Measurements from ENCODE around the gene DCLK1.

DCLK1 gene

DNA sequence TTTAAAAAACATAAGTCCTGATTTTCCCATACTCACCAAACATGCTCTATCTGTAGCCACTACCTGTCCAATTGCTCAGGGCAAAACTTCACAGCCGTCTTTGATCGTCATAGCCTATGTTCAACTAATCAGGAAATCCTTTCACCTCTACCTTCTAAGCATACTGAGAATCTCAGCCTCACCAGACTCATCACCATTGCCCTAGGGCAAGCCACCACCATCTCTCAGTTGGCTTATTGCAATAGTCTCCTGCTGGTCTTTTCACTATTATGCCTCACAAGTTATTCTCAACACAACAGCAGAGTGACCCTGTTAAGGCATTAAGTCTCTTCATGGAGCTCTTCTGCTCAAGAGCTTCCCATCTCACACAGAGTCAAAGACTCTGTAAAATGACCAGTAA is 394.3 kb downstream of the DCLK1 start:
- no peaks in the 10 kb centered on the region for H3K36me3 ChIP-seq (ENCODE audit: insufficient read depth, low read length)

DNA sequence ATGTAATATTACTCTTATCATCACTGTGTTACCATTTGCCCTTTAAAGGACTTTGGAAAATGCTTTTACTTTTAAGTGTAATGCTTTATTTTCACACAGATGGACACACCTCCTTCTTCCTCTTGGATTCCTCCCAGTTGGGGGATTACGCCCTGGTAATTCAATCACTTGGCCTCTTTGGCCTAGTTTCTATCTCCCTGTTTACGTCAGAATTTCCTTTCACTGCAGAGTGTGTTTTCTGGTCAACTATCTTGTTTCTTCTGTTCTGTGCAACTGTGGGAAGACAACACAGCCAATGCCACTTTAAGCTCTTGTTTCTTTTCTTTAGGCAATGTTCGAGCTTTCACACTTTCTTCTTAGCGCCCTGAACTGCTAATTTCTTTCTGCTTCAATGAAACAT is 397.4 kb downstream of the DCLK1 start:
- Histone ChIP-seq H3K4me1 (ENCODE audit: insufficient read depth, low read length) (peaks cover 2% of the 10 kb centered on the region), H3K9me3 (ENCODE audit: low read length) (no peaks in the 10 kb centered on the region), H3K36me3 (ENCODE audit: insufficient read depth, low read length) (no peaks in the 10 kb centered on the region), H3K27me3 (ENCODE audit: insufficient read depth, low read length) (no peaks in the 10 kb centered on the region), H3K4me3 (ENCODE audit: low read length) (no peak overlapping the region), H2AFZ (ENCODE audit: low read depth, low read length) (no peak overlapping the region)

More for the DNA sequence above, 394.3 kb downstream of the DCLK1 start:
- Histone ChIP-seq H3K27me3 (ENCODE audit: insufficient read depth, low read length) (no peaks in the 10 kb centered on the region), H2AFZ (ENCODE audit: low read depth, low read length) (no peak overlapping the region), H3K4me1 (ENCODE audit: insufficient read depth, low read length) (peaks cover 2% of the 10 kb centered on the region), H3K9me3 (ENCODE audit: low read length) (no peaks in the 10 kb centered on the region), H3K4me3 (ENCODE audit: low read length) (no peak overlapping the region)

DNA sequence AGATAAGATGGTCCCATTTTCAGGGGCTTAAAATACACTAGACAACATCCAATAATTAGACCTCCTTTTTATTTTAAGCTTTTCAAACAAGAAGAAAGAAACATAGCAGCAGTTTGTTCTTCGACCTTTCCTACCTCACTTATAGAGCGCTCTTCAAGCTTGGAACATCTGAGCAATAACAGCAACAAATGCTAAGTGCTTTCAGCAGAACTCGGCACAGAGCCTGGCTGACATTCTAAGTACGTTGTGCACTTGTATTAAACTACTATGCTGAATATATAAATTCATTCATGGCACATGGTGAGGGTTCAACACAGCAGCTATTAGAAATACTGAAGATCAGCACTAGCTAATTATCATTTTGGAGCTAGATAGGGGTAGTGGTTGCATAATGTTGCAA is 398.6 kb downstream of the DCLK1 start:
- Histone ChIP-seq H3K4me3 (ENCODE audit: low read length) (no peak overlapping the region), H3K9me3 (ENCODE audit: low read length) (no peaks in the 10 kb centered on the region)

DNA sequence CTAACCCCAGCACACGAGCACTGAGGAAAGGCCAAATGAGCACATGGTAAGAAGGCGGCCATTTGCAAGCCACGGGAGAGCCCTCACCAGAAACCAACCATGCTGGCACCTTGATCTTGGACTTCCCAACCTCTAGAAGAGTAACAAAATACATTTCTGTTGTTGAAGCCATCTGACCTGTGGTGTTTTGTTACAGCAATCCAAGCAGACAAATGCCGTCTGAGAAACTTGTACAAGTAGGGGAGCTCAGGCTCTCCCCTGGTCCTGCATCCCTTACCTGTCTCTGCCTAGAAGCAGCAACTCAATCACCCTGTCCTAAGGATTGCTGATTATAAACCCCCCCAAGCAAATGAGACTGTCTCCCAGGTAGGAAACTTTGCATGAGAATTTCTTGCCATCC is 399.7 kb downstream of the DCLK1 start:
- no peaks in the 10 kb centered on the region for H3K9me3 ChIP-seq (ENCODE audit: low read length)
- H3K36me3 ChIP-seq (ENCODE audit: insufficient read depth, low read length) = no peaks in the 10 kb centered on the region
- no peak overlapping the region for H3K4me3 ChIP-seq (ENCODE audit: low read length)
- no peaks in the 10 kb centered on the region for H3K4me1 ChIP-seq (ENCODE audit: insufficient read depth, low read length)
- H2AFZ ChIP-seq (ENCODE audit: low read depth, low read length) = no peak overlapping the region
- H3K27me3 ChIP-seq (ENCODE audit: insufficient read depth, low read length) = no peaks in the 10 kb centered on the region

More for the DNA sequence above, 398.6 kb downstream of the DCLK1 start:
- Histone ChIP-seq H2AFZ (ENCODE audit: low read depth, low read length) (no peak overlapping the region), H3K36me3 (ENCODE audit: insufficient read depth, low read length) (no peaks in the 10 kb centered on the region), H3K27me3 (ENCODE audit: insufficient read depth, low read length) (no peaks in the 10 kb centered on the region), H3K4me1 (ENCODE audit: insufficient read depth, low read length) (peaks cover 2% of the 10 kb centered on the region)

DNA sequence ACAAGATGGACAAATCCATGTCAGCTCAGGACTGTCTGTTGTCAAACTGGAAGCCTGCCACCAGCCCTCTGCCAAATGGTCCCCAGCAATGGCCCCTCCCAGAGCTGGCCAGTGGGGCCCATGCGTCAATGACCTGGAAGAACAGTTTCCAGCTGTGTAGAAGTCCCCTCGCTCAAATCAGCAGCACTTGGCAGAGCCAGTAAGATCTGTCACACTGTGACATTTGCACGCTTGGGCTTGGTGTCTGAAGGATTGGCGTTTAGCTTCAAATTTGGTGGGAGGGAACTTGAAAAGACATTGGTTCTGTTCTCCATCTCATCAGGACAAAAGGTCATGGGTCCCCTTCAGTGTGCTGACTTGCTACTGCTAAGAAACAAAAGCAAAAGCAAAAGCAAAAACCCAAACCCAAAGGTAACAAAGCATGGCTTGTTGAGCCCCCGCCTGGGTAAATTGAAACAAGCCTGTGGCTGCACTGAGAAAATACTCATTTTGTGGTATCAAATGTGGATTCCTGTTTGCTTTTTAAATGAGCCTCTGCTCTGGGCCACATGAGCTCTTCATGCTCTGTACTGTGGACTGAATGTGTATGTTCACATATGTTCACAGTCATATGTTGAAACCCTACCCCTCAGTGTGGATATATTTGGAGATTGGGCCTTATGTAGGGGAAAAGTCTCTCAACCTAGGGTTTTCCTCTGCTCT is 401.1 kb downstream of the DCLK1 start:
- Histone ChIP-seq H3K9me3 (ENCODE audit: low read length) (no peaks in the 10 kb centered on the region), H3K4me1 (ENCODE audit: insufficient read depth, low read length) (no peaks in the 10 kb centered on the region), H3K27me3 (ENCODE audit: insufficient read depth, low read length) (no peaks in the 10 kb centered on the region), H3K4me3 (ENCODE audit: low read length) (no peak overlapping the region), H2AFZ (ENCODE audit: low read depth, low read length) (no peak overlapping the region), H3K36me3 (ENCODE audit: insufficient read depth, low read length) (no peaks in the 10 kb centered on the region)

DNA sequence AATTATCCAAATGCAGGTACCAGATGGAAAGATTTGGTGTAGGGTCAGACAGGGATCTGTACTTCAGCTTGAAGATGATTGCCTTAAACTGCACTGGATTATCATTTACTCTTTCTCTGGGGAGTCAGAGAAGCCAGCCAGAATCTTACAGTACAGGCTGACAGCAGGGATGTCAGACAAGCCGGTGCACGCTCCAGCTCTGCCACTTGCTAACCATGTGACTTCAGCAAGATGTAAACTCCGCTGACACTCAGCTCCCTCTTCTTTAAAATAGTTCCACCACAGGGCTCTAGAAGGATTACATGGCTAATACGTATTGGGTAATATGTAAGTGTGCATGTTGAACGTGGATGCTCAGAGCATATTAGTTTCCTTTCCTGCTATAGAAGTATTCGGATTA is 403.3 kb downstream of the DCLK1 start:
- no peaks in the 10 kb centered on the region for H3K36me3 ChIP-seq (ENCODE audit: insufficient read depth, low read length)
- no peaks in the 10 kb centered on the region for H3K9me3 ChIP-seq (ENCODE audit: low read length)
- no peak overlapping the region for H3K4me3 ChIP-seq (ENCODE audit: low read length)
- no peaks in the 10 kb centered on the region for H3K27me3 ChIP-seq (ENCODE audit: insufficient read depth, low read length)
- H3K4me1 ChIP-seq (ENCODE audit: insufficient read depth, low read length) = no peaks in the 10 kb centered on the region
- no peak overlapping the region for H2AFZ ChIP-seq (ENCODE audit: low read depth, low read length)

DNA sequence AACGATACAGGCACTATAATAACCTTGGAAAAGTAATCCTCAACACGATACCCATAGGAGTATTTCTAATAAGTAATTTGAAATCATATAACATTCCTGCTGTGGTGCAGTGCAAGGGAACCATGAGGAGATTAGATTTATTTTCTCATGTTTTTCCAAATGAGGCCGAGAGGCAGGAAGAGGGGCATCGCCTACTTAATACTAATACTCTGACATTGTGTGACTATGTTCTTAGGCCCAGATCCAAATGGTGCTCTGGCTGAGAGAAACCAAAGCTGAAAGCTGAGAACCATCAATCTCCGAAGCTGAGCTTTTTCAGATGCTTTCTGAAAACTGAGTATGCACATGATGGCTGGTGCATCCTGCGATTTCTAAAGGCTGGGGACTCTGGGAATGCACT is 406.7 kb downstream of the DCLK1 start:
- no peak overlapping the region for H3K4me3 ChIP-seq (ENCODE audit: low read length)
- no peaks in the 10 kb centered on the region for H3K9me3 ChIP-seq (ENCODE audit: low read length)
- H3K36me3 ChIP-seq (ENCODE audit: insufficient read depth, low read length) = no peaks in the 10 kb centered on the region
- H2AFZ ChIP-seq (ENCODE audit: low read depth, low read length) = no peak overlapping the region
- H3K4me1 ChIP-seq (ENCODE audit: insufficient read depth, low read length) = no peaks in the 10 kb centered on the region
- H3K27me3 ChIP-seq (ENCODE audit: insufficient read depth, low read length) = no peaks in the 10 kb centered on the region

DNA sequence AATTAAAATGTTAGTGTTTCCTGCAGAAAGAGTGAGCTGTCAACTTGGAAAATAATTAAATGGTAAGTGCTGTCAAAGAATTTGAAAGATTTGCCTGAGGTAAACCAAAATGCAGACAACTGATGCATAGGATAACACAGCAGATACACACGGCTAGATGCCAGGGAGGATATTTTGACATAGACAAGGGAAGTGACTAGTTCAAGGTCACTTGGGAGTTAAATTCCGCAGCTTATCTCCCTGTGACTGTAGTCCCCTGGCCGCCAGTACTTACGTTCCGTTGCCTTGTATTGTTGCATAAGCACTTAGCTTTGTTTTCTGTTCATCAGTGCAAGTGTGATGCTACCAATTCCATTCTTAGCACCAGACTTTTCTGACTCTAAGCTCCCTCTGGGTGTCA is 407.4 kb downstream of the DCLK1 start:
- Histone ChIP-seq H3K36me3 (ENCODE audit: insufficient read depth, low read length) (no peaks in the 10 kb centered on the region), H3K9me3 (ENCODE audit: low read length) (no peaks in the 10 kb centered on the region), H3K4me3 (ENCODE audit: low read length) (no peak overlapping the region), H2AFZ (ENCODE audit: low read depth, low read length) (no peak overlapping the region), H3K27me3 (ENCODE audit: insufficient read depth, low read length) (no peaks in the 10 kb centered on the region), H3K4me1 (ENCODE audit: insufficient read depth, low read length) (no peaks in the 10 kb centered on the region)

DNA sequence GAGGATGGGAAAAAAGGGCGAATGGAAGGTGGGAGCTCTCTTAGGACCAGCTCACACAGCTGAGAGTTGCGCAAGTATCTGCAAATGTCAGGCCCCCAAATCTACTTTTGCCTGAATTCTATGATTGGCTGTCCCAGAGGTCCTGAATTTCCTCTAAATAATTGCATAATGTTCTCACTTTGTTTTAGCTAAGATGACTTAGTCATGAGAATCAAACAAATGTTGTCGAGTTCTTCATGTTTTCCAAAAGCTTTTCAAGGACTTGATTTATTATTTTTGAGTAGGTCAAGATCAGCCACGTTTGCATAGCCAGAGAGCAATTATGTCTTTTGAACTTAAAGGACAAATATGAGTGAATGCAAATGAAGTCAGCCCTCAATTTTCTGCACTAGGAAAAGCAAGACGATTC is 408.1 kb downstream of the DCLK1 start:
- Histone ChIP-seq H3K9me3 (ENCODE audit: low read length) (no peaks in the 10 kb centered on the region), H3K4me1 (ENCODE audit: insufficient read depth, low read length) (no peaks in the 10 kb centered on the region), H3K4me3 (ENCODE audit: low read length) (no peak overlapping the region), H2AFZ (ENCODE audit: low read depth, low read length) (no peak overlapping the region), H3K36me3 (ENCODE audit: insufficient read depth, low read length) (no peaks in the 10 kb centered on the region), H3K27me3 (ENCODE audit: insufficient read depth, low read length) (no peaks in the 10 kb centered on the region)

DNA sequence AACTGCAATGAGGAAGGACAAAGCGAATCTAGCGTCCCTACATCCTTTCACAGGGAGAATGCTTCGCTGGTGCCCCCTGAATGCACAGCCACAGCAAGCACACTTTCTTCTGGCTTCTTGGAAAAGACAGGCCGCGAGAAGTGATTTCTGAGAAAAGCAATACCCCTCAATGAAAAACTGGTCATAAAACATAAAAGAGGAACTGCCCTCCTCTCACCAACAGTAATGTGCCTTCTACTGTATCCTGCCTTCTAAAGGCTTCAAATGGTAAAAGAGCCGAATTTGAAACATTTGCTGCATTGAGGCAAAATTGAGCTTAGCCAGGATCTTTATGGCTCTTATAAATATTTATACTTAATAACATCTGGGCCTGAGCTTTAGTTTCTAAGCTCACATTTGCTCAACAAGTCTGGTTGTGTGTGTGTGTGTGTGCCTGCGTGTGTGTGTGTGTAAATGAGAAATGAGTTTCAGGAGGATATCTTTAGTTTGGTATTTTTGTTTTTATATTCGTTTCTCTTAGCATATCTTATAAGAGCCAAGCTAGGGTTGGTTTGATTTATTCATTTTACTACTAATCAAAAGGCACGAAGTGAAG is 408.6 kb downstream of the DCLK1 start:
- Histone ChIP-seq H3K4me3 (ENCODE audit: low read length) (no peak overlapping the region), H2AFZ (ENCODE audit: low read depth, low read length) (no peak overlapping the region), H3K36me3 (ENCODE audit: insufficient read depth, low read length) (no peaks in the 10 kb centered on the region), H3K4me1 (ENCODE audit: insufficient read depth, low read length) (no peaks in the 10 kb centered on the region), H3K9me3 (ENCODE audit: low read length) (no peaks in the 10 kb centered on the region), H3K27me3 (ENCODE audit: insufficient read depth, low read length) (no peaks in the 10 kb centered on the region)

DNA sequence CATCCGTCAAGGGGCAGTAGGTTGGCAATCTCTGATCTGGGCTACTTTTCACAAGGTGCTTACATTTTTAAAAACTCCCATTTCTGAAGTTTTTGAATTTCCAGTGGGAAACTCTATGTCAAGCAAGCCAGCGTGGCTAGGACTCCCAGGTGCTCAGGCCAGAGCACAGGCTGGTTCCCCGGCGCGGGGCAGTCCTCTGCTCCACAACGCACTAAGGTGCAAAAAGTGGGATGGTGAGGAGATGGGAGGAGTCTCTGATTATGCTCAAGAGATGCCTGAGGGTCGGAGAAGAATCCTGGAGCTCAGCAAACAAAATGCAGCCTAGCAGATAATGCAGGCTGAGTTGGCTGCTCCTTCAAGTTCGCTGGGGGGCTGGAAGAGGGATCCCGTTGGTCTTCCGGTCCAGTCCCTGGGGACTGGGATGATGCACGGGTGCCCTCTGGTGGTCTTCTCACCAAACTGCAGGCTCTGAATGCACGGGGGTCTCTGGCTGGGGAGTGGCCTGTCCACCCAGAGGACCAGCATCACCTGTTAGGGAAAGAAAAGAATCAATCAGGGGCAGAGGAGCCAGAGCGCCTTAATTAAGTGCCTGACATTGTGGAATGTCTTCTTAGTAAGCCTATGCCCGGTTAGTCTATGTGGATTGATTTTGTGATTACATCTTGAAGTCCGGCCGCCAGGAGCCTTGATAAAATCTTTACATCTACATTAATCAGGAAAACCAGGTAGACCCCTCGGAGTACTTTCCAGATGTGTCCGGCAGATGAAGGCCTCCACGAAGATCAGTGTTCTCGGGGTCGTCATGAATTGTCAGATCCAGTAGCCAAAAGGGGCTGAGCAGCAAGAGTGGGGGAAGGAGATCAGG is 410.3 kb downstream of the DCLK1 start:
- no peak overlapping the region for H3K4me3 ChIP-seq (ENCODE audit: low read length)
- H2AFZ ChIP-seq (ENCODE audit: low read depth, low read length) = no peak overlapping the region
- H3K27me3 ChIP-seq (ENCODE audit: insufficient read depth, low read length) = no peaks in the 10 kb centered on the region
- H3K4me1 ChIP-seq (ENCODE audit: insufficient read depth, low read length) = no peaks in the 10 kb centered on the region
- no peaks in the 10 kb centered on the region for H3K9me3 ChIP-seq (ENCODE audit: low read length)
- no peaks in the 10 kb centered on the region for H3K36me3 ChIP-seq (ENCODE audit: insufficient read depth, low read length)

DNA sequence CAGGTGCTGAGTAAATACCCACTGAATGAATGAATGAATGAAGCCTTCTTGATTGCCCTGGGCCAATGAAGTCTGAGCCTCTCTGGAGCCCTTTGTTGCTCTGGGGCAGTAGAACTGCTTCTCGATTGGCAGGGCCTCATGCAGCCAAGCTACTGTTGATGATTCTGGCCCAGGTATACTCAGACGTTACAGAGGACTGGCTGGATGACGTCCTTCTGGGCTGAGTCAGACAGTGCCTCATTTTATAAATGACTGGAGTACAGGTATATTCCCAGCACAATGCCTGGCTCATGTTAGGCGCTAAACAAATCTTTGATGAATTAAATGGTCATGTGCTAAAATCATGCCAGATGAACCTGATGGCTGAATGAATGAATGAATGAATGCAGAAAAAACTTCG is 410.9 kb downstream of the DCLK1 start:
- H3K4me1 ChIP-seq (ENCODE audit: insufficient read depth, low read length) = no peaks in the 10 kb centered on the region
- H3K4me3 ChIP-seq (ENCODE audit: low read length) = no peak overlapping the region
- H3K27me3 ChIP-seq (ENCODE audit: insufficient read depth, low read length) = no peaks in the 10 kb centered on the region
- no peaks in the 10 kb centered on the region for H3K36me3 ChIP-seq (ENCODE audit: insufficient read depth, low read length)
- no peaks in the 10 kb centered on the region for H3K9me3 ChIP-seq (ENCODE audit: low read length)
- no peak overlapping the region for H2AFZ ChIP-seq (ENCODE audit: low read depth, low read length)
